Kidney (tissue), 14 donors: ENCODE data around the gene SLFN5. TPM values are rescaled to one million over a fixed set of nuclear protein-coding genes. Genes with fewer than 3 reads are reported as not detected.

ENCODE experiments used
- DNase-seq, 5 donors: peaks; one replicate each; pipeline ENCODE4 v3.0.0-alpha.2; 2013 to 2020
- FAIRE-seq: peaks from 2 replicates; lab custom pipeline; 2012; peaks lifted over from hg19 to GRCh38; lab: Jason Lieb, UNC
- H3K27ac ChIP-seq, 2 donors: one replicate each; pipeline ENCODE4 v1.7.0; 2013; ENCODE audit warnings: low read depth in 2 of 2, low read length in 2 of 2, inconsistent platforms in 1 of 2
- H3K27me3 ChIP-seq: one replicate; pipeline ENCODE4 v1.7.1; 2013; ENCODE audit warnings: low read length, inconsistent platforms; ENCODE audit not compliant: control insufficient read depth, insufficient read depth
- H3K36me3 ChIP-seq, 3 donors: one replicate each; pipeline versions ENCODE4 v1.7.0 to v1.7.1; 2013; ENCODE audit warnings: low read length in 3 of 3, control low read depth in 1 of 3, inconsistent platforms in 1 of 3; ENCODE audit not compliant: insufficient read depth in 3 of 3, control insufficient read depth in 2 of 3
- H3K4me1 ChIP-seq, 3 donors: one replicate each; pipeline versions ENCODE4 v1.7.0 to v1.7.1; 2013; ENCODE audit warnings: low read length in 3 of 3, inconsistent platforms in 1 of 3, low read depth in 1 of 3; ENCODE audit not compliant: control insufficient read depth in 2 of 3, insufficient read depth in 2 of 3
- H3K4me3 ChIP-seq, 3 donors: one replicate each; pipeline versions ENCODE4 v1.7.0 to v1.8.1; 2013; ENCODE audit warnings: low read length in 3 of 3, control low read depth in 1 of 3, inconsistent platforms in 1 of 3
- H3K9ac ChIP-seq, 3 donors: one replicate each; pipeline versions ENCODE4 v1.7.0 to v1.7.1; 2013; ENCODE audit warnings: low read length in 3 of 3, control low read depth in 1 of 3, inconsistent platforms in 1 of 3
- H3K9me3 ChIP-seq, 3 donors: one replicate each; pipeline versions ENCODE4 v1.7.0 to v1.7.1; 2013; ENCODE audit warnings: low read length in 3 of 3, control low read depth in 1 of 3, inconsistent platforms in 1 of 3; ENCODE audit not compliant: control insufficient read depth in 2 of 3, insufficient read depth in 1 of 3
- intact Hi-C: fragments of 100-400 bp; cut with DNase I; formaldehyde crosslinking; loops from one replicate; pipeline ENCODE4 v1.11.1; 2022
- polyA plus RNA-seq: library from polyadenylated mRNA; stranded (reverse); fragments of 350-450 nt; fragmentation: Illumina TruSeq; extraction: RNeasy Lipid Tissue Mini Kit (QIAGEN cat#74804); gene quantifications from one replicate; pipeline ENCODE4 v1.2.3, GENCODE V29; 2014; ENCODE audit warnings: low read depth, low replicate concordance; ENCODE audit not compliant: insufficient read depth
- total RNA-seq: library from RNA; stranded (reverse); fragmentation: NEBNext Ultra II Directional; extraction: Animal tissue kit (Norgen Biotek cat#: 25700); gene quantifications from one replicate; pipeline ENCODE4 v1.2.1, GENCODE V29; 2021
- TF ChIP-seq, protein P1 (sequence below): IDR thresholded peaks from 3 replicates; pipeline ENCODE4 v1.5.1; 2012; ENCODE audit warnings: mild to moderate bottlenecking, moderate library complexity, borderline replicate concordance; ENCODE audit not compliant: insufficient read depth; ENCODE audit errors: extremely low read depth
- donor health status: control.
- donor health status: control.
- donor health status: control.
- donor health status: control.
- donor health status: control.
- donor health status: DM: yes; HTN: yes; CAD: no.
- donor health status: Normal renal cell carcinoma (clear cell type).

The SLFN5 gene
- total and polyA plus RNA-seq, 2 donors from 2014 or later, result 2.0 to 64.8 TPM

DNA sequence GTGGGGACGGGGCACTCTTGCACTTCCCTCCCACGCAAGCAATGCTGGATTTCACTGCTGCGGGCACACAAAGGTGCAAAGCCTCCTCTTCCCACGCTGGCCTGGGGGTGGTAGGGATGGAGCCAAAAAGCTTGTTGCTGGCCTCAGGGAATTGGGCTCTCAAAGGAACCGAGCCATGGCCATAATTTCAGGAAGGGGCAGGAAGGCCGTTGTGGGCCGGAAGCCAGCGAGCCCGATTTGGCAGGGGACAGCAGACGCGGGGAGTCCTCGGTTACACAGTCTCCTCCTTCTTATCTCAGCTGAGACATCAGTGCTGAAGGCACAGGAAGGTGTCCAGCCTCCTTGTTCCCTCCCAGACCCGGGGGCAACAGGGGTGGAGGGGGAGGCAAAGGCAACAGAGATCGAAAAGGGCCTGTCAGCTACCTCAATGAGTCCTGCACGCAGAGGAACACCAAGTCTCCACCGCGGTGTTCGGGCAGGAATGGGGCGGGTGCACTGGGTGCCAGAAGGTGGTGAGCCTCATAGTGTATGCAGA lies 71.1 kb downstream of the SLFN5 start:
- no peak for FAIRE-seq
- Histone ChIP-seq H3K9ac (no peak overlapping the region), H3K27ac (no peak overlapping the region), H3K27me3 (no peaks in the 10 kb centered on the region), H3K4me3 (peak overlapping the region in 2 of 3 donors; percentile 3 to 42), H3K4me1 (peaks cover 0 to 12% (median 0%) of the 10 kb centered on the region in 3 donors), H3K9me3 (no peaks in the 10 kb centered on the region), H3K36me3 (no peaks in the 10 kb centered on the region)
- intact Hi-C loops, result loop anchor here (5.0 kb wide), 1 partner anchor 223 kb away; the partner anchor contains the start of gene SLFN12L
- TF ChIP-seq, protein P1, sequence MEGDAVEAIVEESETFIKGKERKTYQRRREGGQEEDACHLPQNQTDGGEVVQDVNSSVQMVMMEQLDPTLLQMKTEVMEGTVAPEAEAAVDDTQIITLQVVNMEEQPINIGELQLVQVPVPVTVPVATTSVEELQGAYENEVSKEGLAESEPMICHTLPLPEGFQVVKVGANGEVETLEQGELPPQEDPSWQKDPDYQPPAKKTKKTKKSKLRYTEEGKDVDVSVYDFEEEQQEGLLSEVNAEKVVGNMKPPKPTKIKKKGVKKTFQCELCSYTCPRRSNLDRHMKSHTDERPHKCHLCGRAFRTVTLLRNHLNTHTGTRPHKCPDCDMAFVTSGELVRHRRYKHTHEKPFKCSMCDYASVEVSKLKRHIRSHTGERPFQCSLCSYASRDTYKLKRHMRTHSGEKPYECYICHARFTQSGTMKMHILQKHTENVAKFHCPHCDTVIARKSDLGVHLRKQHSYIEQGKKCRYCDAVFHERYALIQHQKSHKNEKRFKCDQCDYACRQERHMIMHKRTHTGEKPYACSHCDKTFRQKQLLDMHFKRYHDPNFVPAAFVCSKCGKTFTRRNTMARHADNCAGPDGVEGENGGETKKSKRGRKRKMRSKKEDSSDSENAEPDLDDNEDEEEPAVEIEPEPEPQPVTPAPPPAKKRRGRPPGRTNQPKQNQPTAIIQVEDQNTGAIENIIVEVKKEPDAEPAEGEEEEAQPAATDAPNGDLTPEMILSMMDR, result no peak
- DNase-seq, result peak in 4 of 5 donors; percentile 8 to 77 (median 26)

DNA sequence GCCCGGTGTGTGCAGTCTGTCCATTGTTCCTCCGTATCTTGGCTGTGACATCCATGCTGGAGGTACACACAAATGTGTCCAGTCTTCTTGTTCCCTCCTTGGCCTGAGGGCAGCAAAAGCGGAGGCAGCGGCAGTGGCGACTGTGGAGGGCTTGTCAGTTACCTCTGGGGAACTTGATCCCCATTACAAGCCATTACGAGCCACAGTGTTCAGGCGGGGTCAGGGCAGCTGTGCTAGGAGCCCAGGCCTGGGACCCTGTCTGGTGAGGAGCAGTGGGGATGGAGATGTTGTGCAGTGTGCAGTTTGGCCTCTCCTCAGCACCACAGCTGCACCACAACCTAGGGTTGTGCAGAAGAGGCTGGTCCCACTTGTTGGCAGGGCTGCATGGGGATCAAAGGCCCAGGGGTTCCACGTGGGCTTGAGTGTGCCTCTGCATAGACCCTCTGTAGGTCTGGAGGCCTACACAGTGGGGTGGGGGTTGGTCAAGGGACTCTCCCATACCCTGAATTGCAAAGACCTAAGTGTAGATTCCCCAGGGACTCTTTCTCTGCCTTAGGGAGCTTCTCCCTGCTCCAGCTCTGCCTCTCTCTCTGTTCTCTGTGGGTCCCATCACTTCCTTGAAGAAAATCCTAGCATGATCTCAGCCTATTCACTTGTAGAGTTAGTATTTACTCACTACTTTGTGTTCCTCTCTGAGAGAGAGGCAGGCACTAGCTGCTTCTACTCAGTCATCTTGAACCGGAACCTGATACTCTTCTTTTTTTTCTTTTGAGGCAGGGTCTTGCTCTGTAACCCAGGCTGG lies 71.7 kb downstream of the SLFN5 start:
- Histone ChIP-seq H3K27me3 (no peaks in the 10 kb centered on the region), H3K36me3 (no peaks in the 10 kb centered on the region), H3K4me1 (peaks cover 0 to 12% (median 0%) of the 10 kb centered on the region in 3 donors), H3K9ac (no peak overlapping the region), H3K27ac (no peak overlapping the region), H3K9me3 (no peaks in the 10 kb centered on the region), H3K4me3 (peak overlapping the region in 1 of 3 donors; percentile 42)
- DNase-seq, result peak in 2 of 5 donors; percentile 7 to 16
- TF ChIP-seq, protein P1, result no peak
- intact Hi-C loops, result loop anchor here (5.0 kb wide), 1 partner anchor 223 kb away; the partner anchor contains the start of gene SLFN12L
- no peak for FAIRE-seq

DNA sequence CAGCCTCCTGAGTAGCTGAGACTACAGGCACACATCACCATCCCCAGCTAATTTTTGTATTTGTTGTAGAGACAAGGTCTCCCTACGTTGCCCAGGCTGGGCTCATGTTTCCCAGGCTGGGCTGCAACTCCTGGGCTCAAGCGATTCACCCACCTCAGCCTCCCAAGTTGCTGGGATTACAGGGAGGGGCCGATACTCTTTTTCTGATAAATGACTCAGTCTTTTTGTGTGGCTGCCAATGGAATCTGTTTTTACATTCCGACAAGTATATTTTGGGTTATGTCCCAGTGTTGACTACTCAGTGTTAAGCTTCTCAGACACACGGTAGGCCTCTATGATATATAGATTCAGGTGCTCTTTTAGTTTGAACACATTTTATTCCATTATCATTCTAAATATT lies 72.4 kb downstream of the SLFN5 start:
- H3K4me3 ChIP-seq, result no peak overlapping the region
- intact Hi-C loops, result no loop called here
- DNase-seq, result peak in 1 of 5 donors; percentile 3
- H3K36me3 ChIP-seq, result no peaks in the 10 kb centered on the region
- peaks cover 0 to 12% (median 0%) of the 10 kb centered on the region in 3 donors for H3K4me1 ChIP-seq
- no peaks in the 10 kb centered on the region for H3K27me3 ChIP-seq
- H3K9me3 ChIP-seq, result no peaks in the 10 kb centered on the region
- H3K9ac ChIP-seq, result no peak overlapping the region
- TF ChIP-seq, protein P1, result no peak
- no peak overlapping the region for H3K27ac ChIP-seq
- no peak for FAIRE-seq
